GM13976 (cell line): ENCODE measurements around the gene CDKL4.

ENCODE experiments used
- DNase-seq: peaks from one replicate; pipeline ENCODE4 v3.0.0; 2012; ENCODE audit warnings: low spot score
- in situ Hi-C: fragments of 300-500 bp; cut with MboI; formaldehyde crosslinking; loops from one replicate; pipeline ENCODE4 v1.12.0; 2022; ENCODE audit warnings: low sequenced_read_pairs, mixed read lengths, inconsistent platforms; ENCODE audit not compliant: unreplicated experiment
- TF ChIP-seq, protein P1 (sequence below): IDR thresholded peaks from 2 replicates; pipeline ENCODE4 v1.5.1; 2012; ENCODE audit warnings: borderline replicate concordance, mild to moderate bottlenecking; ENCODE audit not compliant: insufficient read depth; ENCODE audit errors: extremely low read depth, missing control alignments, control extremely low read depth

The CDKL4 gene

DNA sequence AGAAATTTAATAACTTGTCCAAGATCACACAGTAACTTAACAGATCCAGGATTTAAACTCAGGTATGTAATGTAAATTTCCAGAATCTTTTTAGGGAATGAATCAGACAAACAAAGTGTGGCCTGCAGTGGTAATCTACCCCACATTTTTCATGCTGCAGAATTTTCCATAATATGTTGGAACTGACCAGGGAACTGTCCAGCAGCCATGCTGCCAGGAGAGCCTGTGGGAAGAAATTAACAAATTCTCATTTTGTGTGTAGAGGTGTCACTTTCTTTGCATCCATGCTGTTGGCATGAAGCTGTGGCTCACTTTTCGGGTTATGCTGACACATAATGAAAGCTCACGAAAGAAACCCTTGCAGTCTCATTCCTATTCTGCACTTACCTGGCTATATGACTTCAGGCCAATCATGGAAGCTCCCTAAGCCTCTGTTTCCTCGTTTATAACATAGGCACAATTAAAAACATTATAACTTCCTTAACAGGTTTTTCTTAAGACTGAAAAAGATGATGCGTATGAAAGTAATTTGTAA is 54.7 kb downstream of the CDKL4 start:
- in situ Hi-C loops, result no loop called here
- TF ChIP-seq, protein P1, sequence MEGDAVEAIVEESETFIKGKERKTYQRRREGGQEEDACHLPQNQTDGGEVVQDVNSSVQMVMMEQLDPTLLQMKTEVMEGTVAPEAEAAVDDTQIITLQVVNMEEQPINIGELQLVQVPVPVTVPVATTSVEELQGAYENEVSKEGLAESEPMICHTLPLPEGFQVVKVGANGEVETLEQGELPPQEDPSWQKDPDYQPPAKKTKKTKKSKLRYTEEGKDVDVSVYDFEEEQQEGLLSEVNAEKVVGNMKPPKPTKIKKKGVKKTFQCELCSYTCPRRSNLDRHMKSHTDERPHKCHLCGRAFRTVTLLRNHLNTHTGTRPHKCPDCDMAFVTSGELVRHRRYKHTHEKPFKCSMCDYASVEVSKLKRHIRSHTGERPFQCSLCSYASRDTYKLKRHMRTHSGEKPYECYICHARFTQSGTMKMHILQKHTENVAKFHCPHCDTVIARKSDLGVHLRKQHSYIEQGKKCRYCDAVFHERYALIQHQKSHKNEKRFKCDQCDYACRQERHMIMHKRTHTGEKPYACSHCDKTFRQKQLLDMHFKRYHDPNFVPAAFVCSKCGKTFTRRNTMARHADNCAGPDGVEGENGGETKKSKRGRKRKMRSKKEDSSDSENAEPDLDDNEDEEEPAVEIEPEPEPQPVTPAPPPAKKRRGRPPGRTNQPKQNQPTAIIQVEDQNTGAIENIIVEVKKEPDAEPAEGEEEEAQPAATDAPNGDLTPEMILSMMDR, result no peak
- DNase-seq, result no peak

DNA sequence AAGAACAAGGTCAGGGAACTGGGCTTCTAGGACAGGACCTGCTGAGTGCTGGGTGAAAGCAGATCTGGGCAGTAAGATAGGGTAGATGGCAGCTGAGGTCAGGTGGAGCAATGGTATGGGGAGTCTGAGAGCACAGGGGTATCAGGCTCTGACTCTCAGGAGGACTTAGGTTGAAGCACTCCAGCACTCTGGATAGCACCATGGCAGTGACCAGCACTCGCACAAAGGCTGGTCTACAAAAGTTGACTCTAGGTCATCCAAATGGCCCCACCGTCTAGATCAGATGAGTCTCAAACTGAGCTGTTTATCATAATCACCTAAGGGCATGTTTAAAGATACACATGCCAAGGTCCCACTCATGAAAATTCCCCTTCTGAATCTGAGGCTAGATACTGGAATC is 60.1 kb downstream of the CDKL4 start:
- in situ Hi-C loops, result no loop called here
- DNase-seq, result no peak
- TF ChIP-seq, protein P1, result no peak

DNA sequence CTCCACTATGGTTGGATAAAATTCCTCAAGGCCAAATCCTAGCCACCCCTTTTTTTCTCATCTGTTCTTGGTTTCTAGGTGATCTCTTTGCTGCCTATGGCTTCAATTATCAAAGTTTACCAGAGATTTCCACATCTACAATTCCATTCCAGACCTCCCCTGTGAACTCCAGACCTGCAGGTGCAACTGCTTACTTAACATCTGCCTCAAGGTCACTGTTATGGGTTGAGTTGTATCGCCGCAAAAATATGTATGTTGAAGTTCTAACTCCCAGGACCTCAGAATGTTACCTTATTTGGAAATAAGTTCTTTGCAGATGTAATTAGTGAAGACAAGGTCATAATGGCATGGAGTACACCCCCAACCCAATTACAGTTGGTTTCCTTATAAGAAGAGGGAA is 62.5 kb downstream of the CDKL4 start:
- no peak for DNase-seq
- TF ChIP-seq, protein P1, result no peak
- in situ Hi-C loops, result no loop called here

DNA sequence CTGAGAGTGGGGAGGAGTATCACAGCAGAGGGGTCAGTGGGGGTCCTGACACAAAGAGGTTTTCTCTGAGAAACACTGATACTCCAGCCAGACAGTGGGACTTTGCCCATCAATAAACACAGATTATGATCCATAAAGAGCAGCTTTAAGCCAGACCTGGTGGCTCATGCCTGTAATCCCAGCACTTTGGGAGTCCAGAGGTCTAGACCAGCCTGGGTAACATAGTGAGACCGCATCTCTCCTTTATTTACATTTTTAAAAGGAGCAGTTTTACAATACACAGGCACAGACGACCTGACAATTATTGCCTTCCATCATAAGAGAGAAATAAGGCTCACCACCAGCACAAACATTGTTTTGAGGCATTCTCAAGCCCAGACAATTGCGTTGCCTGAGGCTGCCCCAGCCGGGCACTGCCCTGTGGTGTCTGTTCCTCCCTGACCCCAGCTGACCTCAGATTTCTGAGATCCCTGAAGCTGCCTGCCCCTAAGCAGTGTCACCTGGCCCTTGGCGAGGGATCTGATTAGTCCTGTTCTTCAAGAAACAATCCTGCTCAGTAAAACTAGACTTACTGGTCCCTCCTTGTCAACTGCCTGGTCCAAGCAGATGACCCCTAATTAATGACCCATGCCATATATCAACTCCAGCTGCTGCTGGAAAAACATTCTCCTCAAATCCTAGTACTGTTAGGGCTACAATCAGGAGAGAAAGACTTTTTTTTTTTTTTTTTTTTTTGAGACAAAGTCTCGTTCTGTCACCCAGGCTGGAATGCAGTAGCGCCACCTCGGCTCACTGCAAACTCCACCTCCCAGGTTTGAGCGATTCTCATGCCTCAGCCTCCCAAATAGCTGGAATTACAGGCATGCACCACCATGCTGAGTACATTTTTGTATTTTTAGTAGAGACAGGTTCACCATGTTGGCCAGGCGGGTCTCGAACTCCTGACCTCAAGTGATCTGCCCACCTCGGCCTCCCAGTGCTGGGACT is 63.5 kb downstream of the CDKL4 start:
- in situ Hi-C loops, result no loop called here
- DNase-seq, result no peak
- TF ChIP-seq, protein P1, result no peak

DNA sequence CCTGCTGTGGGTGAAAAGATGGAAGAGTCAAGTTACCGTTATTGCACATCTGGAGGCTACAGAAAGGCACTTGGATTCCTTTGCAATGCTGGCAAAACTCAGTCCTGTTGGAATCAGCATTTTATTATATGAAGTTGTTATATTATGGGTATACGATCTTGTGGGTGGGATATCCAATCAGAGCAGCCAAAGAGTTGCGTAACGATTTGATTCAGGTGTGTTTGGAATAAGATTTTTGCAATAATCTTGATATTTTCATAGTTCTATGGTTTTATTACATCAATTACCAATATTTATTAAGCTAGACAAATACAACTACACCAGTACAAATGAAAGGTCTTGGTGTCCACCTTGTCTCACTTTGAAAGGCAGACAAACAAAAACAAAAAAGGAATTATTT is 65.0 kb downstream of the CDKL4 start:
- DNase-seq, result no peak
- TF ChIP-seq, protein P1, result no peak
- in situ Hi-C loops, result no loop called here

DNA sequence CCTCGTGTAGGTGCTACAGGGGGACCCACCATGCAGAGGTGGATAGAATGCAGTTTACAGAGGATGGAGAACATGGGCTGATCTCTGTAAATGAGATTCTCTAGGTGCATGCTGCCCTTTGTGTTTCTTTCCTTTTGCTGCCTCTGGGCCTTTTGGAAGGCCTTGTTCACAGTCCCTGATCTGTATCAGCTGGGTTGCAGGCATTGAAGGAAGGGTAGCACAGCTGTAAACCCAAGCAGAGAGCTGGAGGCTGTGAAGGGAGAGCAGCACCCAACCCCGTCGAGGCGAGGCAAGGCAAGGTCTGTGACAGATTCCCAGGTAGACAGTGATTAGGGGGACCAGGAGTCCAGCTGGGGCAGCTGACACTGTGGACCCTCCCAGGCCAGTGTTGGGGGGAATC is 66.8 kb downstream of the CDKL4 start:
- no peak for DNase-seq
- in situ Hi-C loops, result no loop called here
- TF ChIP-seq, protein P1, result no peak
